ENCODE measurements around the gene ASCC1.

- no peak for TF ChIP-seq POLR2AphosphoS5 (IDR thresholded peaks at IDR 0.05; ENCODE audit: low read depth, low read length)
- no peak for TF ChIP-seq POLR2A (IDR thresholded peaks at IDR 0.05; ENCODE audit: low read depth, low read length)
- TF ChIP-seq POU2F2 (IDR thresholded peaks at IDR 0.05; ENCODE audit: low read depth, low read length): no peak
- TF ChIP-seq TAF1 (IDR thresholded peaks at IDR 0.05; ENCODE audit: low read depth, low read length): no peak
- TF ChIP-seq SPI1 (IDR thresholded peaks at IDR 0.05; ENCODE audit: low read depth, low read length): no peak
These were observed 120.9 kb downstream of the ASCC1 start for GRCh38 chr10:72095195-72095594.

Data from GM12891 (cell line).